Esophagus squamous epithelium (tissue), 5 donors: Measurements from ENCODE around the gene LBP. TPM values are rescaled to one million over a fixed set of nuclear protein-coding genes. Genes with fewer than 3 reads are reported as not detected.

Experiments used
- DNase-seq: peaks from one replicate; lab custom pipeline; 2025; lab: John Stamatoyannopoulos, UW
- H3K27ac ChIP-seq, 4 donors: fragments of 200-600 bp; sonication (generic); one replicate each; pipeline ENCODE4 v1.5.1; 2016 to 2019; ENCODE audit warnings: mild to moderate bottlenecking in 1 of 4
- H3K27me3 ChIP-seq, 4 donors: fragments of 200-600 bp; sonication (generic); 1 replicate in 3 of 4; 2 replicates in 1 of 4; pipeline versions ENCODE4 v1.5.1 to v1.6.0; 2017 to 2021; ENCODE audit warnings: antibody characterized with exemption in 1 of 4
- H3K36me3 ChIP-seq, 3 donors: fragments of 200-600 bp; sonication (generic); one replicate each; pipeline ENCODE4 v1.5.1; 2016 to 2019
- H3K4me1 ChIP-seq, 3 donors: fragments of 200-600 bp; sonication (generic); one replicate each; pipeline ENCODE4 v1.5.1; 2017 to 2019
- H3K4me3 ChIP-seq, 4 donors: fragments of 200-600 bp; sonication (generic); 1 replicate in 3 of 4; 2 replicates in 1 of 4; pipeline ENCODE4 v1.5.1; 2016 to 2019; ENCODE audit warnings: mild to moderate bottlenecking in 2 of 4, moderate library complexity in 1 of 4
- H3K9me3 ChIP-seq, 3 donors: fragments of 200-600 bp; sonication (generic); one replicate each; pipeline ENCODE4 v1.5.1; 2016 to 2019
- CTCF ChIP-seq, 6 experiments: fragments of 450-650 bp in 4 of 6; fragments of 200-600 bp in 2 of 6; sonication (generic) in 2 of 6; IDR thresholded peaks; one replicate each; pipeline ENCODE4 v1.5.1; 2016 to 2019; ENCODE audit warnings: antibody characterized with exemption in 6 of 6, mild to moderate bottlenecking in 4 of 6, moderate library complexity in 4 of 6
- POLR2A ChIP-seq, 4 donors: fragments of 450-650 bp; IDR thresholded peaks; one replicate each; pipeline ENCODE4 v1.6.1; 2017; ENCODE audit warnings: antibody characterized with exemption in 4 of 4, mild to moderate bottlenecking in 4 of 4, moderate library complexity in 3 of 4
- WGBS, 2 donors: methylation state at CpG; one replicate each; pipeline ENCODE4 v1.1.5; 2018; 5-methylcytosine and 5-hydroxymethylcytosine counted together
- intact Hi-C: fragments of 100-400 bp; cut with DNase I; formaldehyde crosslinking; loops from one replicate; pipeline ENCODE4 v1.15.0; 2022
- total RNA-seq, 4 donors: library from RNA; depleted of rRNA; stranded (reverse); fragments of >200 nt; gene quantifications; one replicate each; pipeline ENCODE4 v1.1.0, GENCODE V29; 2016
- donor health status: DM: yes; HTN: yes; CAD: no.

Gene LBP
- total RNA-seq, 4 donors from 2014 or later = 0.18 TPM; not detected in 3

- 85 to 89% methylated on average over 6 to 8 of the region's 8 CpGs for WGBS, 2 donors
- no peaks in the 10 kb centered on the region for H3K9me3 ChIP-seq
- no peaks in the 10 kb centered on the region for H3K4me1 ChIP-seq
- no peaks in the 10 kb centered on the region for H3K36me3 ChIP-seq
- no peak overlapping the region for H3K4me3 ChIP-seq
- no peak overlapping the region for H3K27ac ChIP-seq
- intact Hi-C loops = no loop called here
- TF ChIP-seq POLR2A (IDR thresholded peaks at IDR 0.05) = no peak
- TF ChIP-seq CTCF (IDR thresholded peaks at IDR 0.05) = no peak
- DNase-seq = no peak
- H3K27me3 ChIP-seq = no peaks in the 10 kb centered on the region
Observed at GRCh38 chr20:38363004-38363747, 16.9 kb downstream of the LBP start.

GRCh38 chr20:38369389-38369788, 23.1 kb downstream of the LBP start:
- Histone ChIP-seq H3K27ac (no peak overlapping the region), H3K27me3 (peaks cover 0 to 11% (median 0%) of the 10 kb centered on the region in 4 donors), H3K36me3 (no peaks in the 10 kb centered on the region), H3K4me1 (no peaks in the 10 kb centered on the region), H3K4me3 (no peak overlapping the region), H3K9me3 (no peaks in the 10 kb centered on the region)
- WGBS, 2 donors = 29 to 49% methylated on average over 2 of the region's 2 CpGs
- DNase-seq = no peak
- intact Hi-C loops = no loop called here
- no peak for TF ChIP-seq CTCF (IDR thresholded peaks at IDR 0.05)
- TF ChIP-seq POLR2A (IDR thresholded peaks at IDR 0.05) = no peak

- H3K27me3 ChIP-seq = peaks cover 0 to 11% (median 0%) of the 10 kb centered on the region in 4 donors
- no peaks in the 10 kb centered on the region for H3K9me3 ChIP-seq
- no peak overlapping the region for H3K27ac ChIP-seq
- no peak for DNase-seq
- H3K4me1 ChIP-seq = no peaks in the 10 kb centered on the region
- TF ChIP-seq CTCF (IDR thresholded peaks at IDR 0.05) (no peak), POLR2A (IDR thresholded peaks at IDR 0.05) (no peak)
- H3K4me3 ChIP-seq = no peak overlapping the region
- H3K36me3 ChIP-seq = no peaks in the 10 kb centered on the region
- 67 to 72% methylated on average over 5 of the region's 5 CpGs for WGBS, 2 donors
- intact Hi-C loops = no loop called here
Observed at GRCh38 chr20:38372806-38373205, 26.5 kb downstream of the LBP start.

GRCh38 chr20:38373231-38373867, 27.1 kb downstream of the LBP start:
- Histone ChIP-seq H3K4me3 (no peak overlapping the region), H3K4me1 (no peaks in the 10 kb centered on the region), H3K9me3 (no peaks in the 10 kb centered on the region), H3K27ac (no peak overlapping the region), H3K36me3 (no peaks in the 10 kb centered on the region), H3K27me3 (peaks cover 0 to 11% (median 0%) of the 10 kb centered on the region in 4 donors)
- TF ChIP-seq CTCF (IDR thresholded peaks at IDR 0.05) (no peak), POLR2A (IDR thresholded peaks at IDR 0.05) (no peak)
- no peak for DNase-seq
- intact Hi-C loops = no loop called here
- 49 to 67% methylated on average over 3 to 4 of the region's 7 CpGs for WGBS, 2 donors

GRCh38 chr20:38373898-38374297, 27.6 kb downstream of the LBP start:
- intact Hi-C loops = no loop called here
- WGBS, 2 donors = 83 to 93% methylated on average over 4 of the region's 5 CpGs
- no peak for TF ChIP-seq CTCF (IDR thresholded peaks at IDR 0.05)
- TF ChIP-seq POLR2A (IDR thresholded peaks at IDR 0.05) = no peak
- Histone ChIP-seq H3K27ac (no peak overlapping the region), H3K36me3 (no peaks in the 10 kb centered on the region), H3K9me3 (no peaks in the 10 kb centered on the region), H3K4me3 (no peak overlapping the region), H3K4me1 (no peaks in the 10 kb centered on the region), H3K27me3 (peaks cover 0 to 11% (median 0%) of the 10 kb centered on the region in 4 donors)
- no peak for DNase-seq
